Measurements from ENCODE around the gene DGLUCY. TPM values are rescaled to one million over a fixed set of nuclear protein-coding genes. Genes with fewer than 3 reads are reported as not detected.
"Not testable (repeated sequence)": the region's sequence is repeated elsewhere in the genome, so short reads cannot be mapped to it uniquely, and the experiment has no call there.

DGLUCY gene
- total RNA-seq, 2 experiments from 2014 or later = 109 to 110 TPM

GRCh38 chr14:91089958-91090535, 23.8 kb upstream of the DGLUCY start:
- Mint-ChIP-seq H3K27ac (no peak overlapping the region), H3K4me3 (no peak overlapping the region), H3K9me3 (no peaks in the 10 kb centered on the region), H3K36me3 (ENCODE audit: low read depth) (peaks cover 2% of the 10 kb centered on the region), H3K4me1 (peaks cover 25% of the 10 kb centered on the region), H3K27me3 (no peaks in the 10 kb centered on the region)
- ChIA-PET POLR2A (no interaction called here), CTCF (interaction anchor here (0.9 to 1.7 kb wide), 4 partner anchors 12 to 22 kb away, joined by 3 to 6 read pairs (median 4); no protein-coding TSS in a partner anchor)
- no peak for DNase-seq

- Mint-ChIP-seq H3K36me3 (ENCODE audit: low read depth) (peaks cover 2% of the 10 kb centered on the region), H3K27me3 (no peaks in the 10 kb centered on the region), H3K27ac (no peak overlapping the region), H3K4me3 (no peak overlapping the region), H3K9me3 (no peaks in the 10 kb centered on the region), H3K4me1 (peaks cover 25% of the 10 kb centered on the region)
- no peak for DNase-seq
- CTCF ChIA-PET = interaction anchor here (0.9 to 1.0 kb wide), 2 partner anchors 14 to 21 kb away, joined by 3 to 6 read pairs; no protein-coding TSS in a partner anchor
- POLR2A ChIA-PET = no interaction called here
Measured at GRCh38 chr14:91090743-91091142, 23.1 kb upstream of the DGLUCY start.

- ChIA-PET POLR2A (no interaction called here), CTCF (no interaction called here)
- H3K27me3 Mint-ChIP-seq = no peaks in the 10 kb centered on the region
- H3K4me1 Mint-ChIP-seq = peaks cover 21% of the 10 kb centered on the region
- no peak overlapping the region for H3K27ac Mint-ChIP-seq
- H3K9me3 Mint-ChIP-seq = no peaks in the 10 kb centered on the region
- H3K4me3 Mint-ChIP-seq = no peak overlapping the region
- peaks cover 2% of the 10 kb centered on the region for H3K36me3 Mint-ChIP-seq (ENCODE audit: low read depth)
- no peak for DNase-seq
Measured at GRCh38 chr14:91092073-91092472, 21.8 kb upstream of the DGLUCY start.

- H3K36me3 Mint-ChIP-seq (ENCODE audit: low read depth); CTCF ChIA-PET; H3K27me3 Mint-ChIP-seq; H3K4me3 Mint-ChIP-seq; POLR2A ChIA-PET; DNase-seq; H3K9me3 Mint-ChIP-seq; H3K27ac Mint-ChIP-seq: not testable (repeated sequence)
- peaks cover 10% of the 10 kb centered on the region for H3K4me1 Mint-ChIP-seq
Measured at GRCh38 chr14:91093743-91094472, 20.0 kb upstream of the DGLUCY start.

GRCh38 chr14:91094772-91095171, 19.1 kb upstream of the DGLUCY start:
- H3K4me3 Mint-ChIP-seq = no peak overlapping the region
- H3K27me3 Mint-ChIP-seq = no peaks in the 10 kb centered on the region
- H3K4me1 Mint-ChIP-seq = peaks cover 10% of the 10 kb centered on the region
- CTCF ChIA-PET = interaction anchor here (0.7 to 1.1 kb wide), 2 partner anchors 19 to 25 kb away, joined by 3 to 4 read pairs; partner anchors contain the start of gene DGLUCY
- DNase-seq = no peak
- H3K27ac Mint-ChIP-seq = no peak overlapping the region
- H3K36me3 Mint-ChIP-seq (ENCODE audit: low read depth) = no peaks in the 10 kb centered on the region
- no peaks in the 10 kb centered on the region for H3K9me3 Mint-ChIP-seq
- POLR2A ChIA-PET = no interaction called here

- DNase-seq = no peak
- H3K36me3 Mint-ChIP-seq (ENCODE audit: low read depth) = peaks cover 2% of the 10 kb centered on the region
- POLR2A ChIA-PET = no interaction called here
- no peak overlapping the region for H3K27ac Mint-ChIP-seq
- H3K4me1 Mint-ChIP-seq = peaks cover 9% of the 10 kb centered on the region
- H3K27me3 Mint-ChIP-seq = no peaks in the 10 kb centered on the region
- CTCF ChIA-PET = interaction anchor here (0.7 to 1.5 kb wide), 3 partner anchors 16 to 25 kb away, joined by 3 to 4 read pairs (median 3); partner anchors contain the start of gene DGLUCY
- H3K9me3 Mint-ChIP-seq = no peaks in the 10 kb centered on the region
- no peak overlapping the region for H3K4me3 Mint-ChIP-seq
Measured at GRCh38 chr14:91095178-91095577, 18.7 kb upstream of the DGLUCY start.

- CTCF ChIA-PET = interaction anchor here (0.8 to 3.9 kb wide), 10 partner anchors 9 to 195 kb away, joined by 3 to 26 read pairs (median 4); partner anchors contain the start of gene DGLUCY
- H3K4me1 Mint-ChIP-seq; H3K27ac Mint-ChIP-seq; H3K36me3 Mint-ChIP-seq (ENCODE audit: low read depth); DNase-seq; H3K4me3 Mint-ChIP-seq; H3K9me3 Mint-ChIP-seq; POLR2A ChIA-PET; H3K27me3 Mint-ChIP-seq: not testable (repeated sequence)
Measured at GRCh38 chr14:91097657-91098056, 16.2 kb upstream of the DGLUCY start.

GRCh38 chr14:91098591-91098990, 15.3 kb upstream of the DGLUCY start:
- Mint-ChIP-seq H3K27ac (no peak overlapping the region), H3K36me3 (ENCODE audit: low read depth) (peaks cover 2% of the 10 kb centered on the region), H3K4me1 (peaks cover 9% of the 10 kb centered on the region), H3K27me3 (no peaks in the 10 kb centered on the region), H3K9me3 (no peaks in the 10 kb centered on the region), H3K4me3 (no peak overlapping the region)
- POLR2A ChIA-PET = no interaction called here
- DNase-seq = no peak
- CTCF ChIA-PET = interaction anchor here (0.8 to 3.9 kb wide), 11 partner anchors 8 to 196 kb away, joined by 3 to 26 read pairs (median 5); partner anchors contain the start of genes DGLUCY and RPS6KA5

- DNase-seq = no peak
- Mint-ChIP-seq H3K9me3 (no peaks in the 10 kb centered on the region), H3K36me3 (ENCODE audit: low read depth) (peaks cover 2% of the 10 kb centered on the region), H3K4me3 (no peak overlapping the region), H3K27me3 (no peaks in the 10 kb centered on the region), H3K27ac (no peak overlapping the region), H3K4me1 (peaks cover 10% of the 10 kb centered on the region)
- POLR2A ChIA-PET = no interaction called here
- CTCF ChIA-PET = interaction anchor here (0.7 to 3.8 kb wide), 3 partner anchors 16 to 197 kb away, joined by 4 to 13 read pairs (median 4); partner anchors contain the start of gene RPS6KA5
Measured at GRCh38 chr14:91100102-91100501, 13.8 kb upstream of the DGLUCY start.

GRCh38 chr14:91103116-91103515, 10.8 kb upstream of the DGLUCY start:
- H3K36me3 Mint-ChIP-seq (ENCODE audit: low read depth) = peaks cover 8% of the 10 kb centered on the region
- no peak overlapping the region for H3K4me3 Mint-ChIP-seq
- no peak for DNase-seq
- H3K27ac Mint-ChIP-seq = no peak overlapping the region
- H3K9me3 Mint-ChIP-seq = no peaks in the 10 kb centered on the region
- H3K4me1 Mint-ChIP-seq = peaks cover 20% of the 10 kb centered on the region
- H3K27me3 Mint-ChIP-seq = no peaks in the 10 kb centered on the region
- ChIA-PET CTCF (no interaction called here), POLR2A (no interaction called here)

- DNase-seq = peak; percentile 52
- H3K4me1 Mint-ChIP-seq = peaks cover 57% of the 10 kb centered on the region
- peak overlapping the region; percentile 91 for H3K27ac Mint-ChIP-seq
- no peaks in the 10 kb centered on the region for H3K27me3 Mint-ChIP-seq
- H3K4me3 Mint-ChIP-seq = no peak overlapping the region
- peaks cover 20% of the 10 kb centered on the region for H3K36me3 Mint-ChIP-seq (ENCODE audit: low read depth)
- CTCF ChIA-PET = no interaction called here
- no peaks in the 10 kb centered on the region for H3K9me3 Mint-ChIP-seq
- POLR2A ChIA-PET = no interaction called here
Measured at GRCh38 chr14:91108941-91109611, 4.8 kb upstream of the DGLUCY start.

- Mint-ChIP-seq H3K4me1 (peaks cover 65% of the 10 kb centered on the region), H3K36me3 (ENCODE audit: low read depth) (peaks cover 36% of the 10 kb centered on the region), H3K9me3 (no peaks in the 10 kb centered on the region), H3K27me3 (no peaks in the 10 kb centered on the region), H3K27ac (no peak overlapping the region), H3K4me3 (no peak overlapping the region)
- POLR2A ChIA-PET = no interaction called here
- DNase-seq = no peak
- CTCF ChIA-PET = interaction anchor here (0.7 to 1.3 kb wide), 4 partner anchors 21 to 1760 kb away, joined by 3 to 4 read pairs (median 4); no protein-coding TSS in a partner anchor
Measured at GRCh38 chr14:91111443-91111842, 2.4 kb upstream of the DGLUCY start.

GRCh38 chr14:91112194-91112593, 1.7 kb upstream of the DGLUCY start:
- peaks cover 42% of the 10 kb centered on the region for H3K36me3 Mint-ChIP-seq (ENCODE audit: low read depth)
- POLR2A ChIA-PET = no interaction called here
- H3K4me1 Mint-ChIP-seq = peaks cover 66% of the 10 kb centered on the region
- no peaks in the 10 kb centered on the region for H3K27me3 Mint-ChIP-seq
- H3K27ac Mint-ChIP-seq = peak overlapping the region; percentile 90
- CTCF ChIA-PET = interaction anchor here (0.6 to 3.8 kb wide), 7 partner anchors 14 to 1760 kb away, joined by 3 to 17 read pairs (median 4); no protein-coding TSS in a partner anchor
- DNase-seq = no peak
- H3K4me3 Mint-ChIP-seq = peak overlapping the region; percentile 82
- H3K9me3 Mint-ChIP-seq = no peaks in the 10 kb centered on the region
